ENCODE results near the gene PDK4. TPM values are rescaled to one million over a fixed set of nuclear protein-coding genes. Genes with fewer than 3 reads are reported as not detected.

The PDK4 gene
- total RNA-seq, 1 donor from 2014 or later = 13.0 TPM

- peaks cover 16 to 33% (median 30%) of the 10 kb centered on the region in 3 donors for H3K4me1 ChIP-seq (ENCODE audit: control insufficient read depth in 3 of 3, insufficient read depth in 3 of 3, low read length in 3 of 3)
- H3K36me3 ChIP-seq (ENCODE audit: control insufficient read depth in 3 of 3, insufficient read depth in 3 of 3, low read length in 3 of 3) = peaks cover 36 to 68% (median 68%) of the 10 kb centered on the region in 3 donors
- no peak overlapping the region for H3K27ac ChIP-seq (ENCODE audit: low read depth, low read length)
- peak overlapping the region in 2 of 3 donors; percentile 42 to 94 for H3K4me3 ChIP-seq (ENCODE audit: low read length in 3 of 3)
- no peaks in the 10 kb centered on the region for H3K9me3 ChIP-seq (ENCODE audit: control insufficient read depth in 3 of 3, low read length in 3 of 3)
- H3K27me3 ChIP-seq (ENCODE audit: control insufficient read depth in 3 of 3, insufficient read depth in 3 of 3, low read length in 3 of 3) = no peaks in the 10 kb centered on the region
- H3K9ac ChIP-seq (ENCODE audit: low read depth in 1 of 3, low read length in 3 of 3) = peak overlapping the region in 2 of 3 donors; percentile 38 to 88
Observed at GRCh38 chr7:95592570-95592969, 3.7 kb downstream of the PDK4 start.

- H3K4me1 ChIP-seq (ENCODE audit: control insufficient read depth in 3 of 3, insufficient read depth in 3 of 3, low read length in 3 of 3) = peaks cover 11 to 30% (median 28%) of the 10 kb centered on the region in 3 donors
- H3K9me3 ChIP-seq (ENCODE audit: control insufficient read depth in 3 of 3, low read length in 3 of 3) = no peaks in the 10 kb centered on the region
- no peaks in the 10 kb centered on the region for H3K27me3 ChIP-seq (ENCODE audit: control insufficient read depth in 3 of 3, insufficient read depth in 3 of 3, low read length in 3 of 3)
- no peak overlapping the region for H3K9ac ChIP-seq (ENCODE audit: low read depth in 1 of 3, low read length in 3 of 3)
- H3K36me3 ChIP-seq (ENCODE audit: control insufficient read depth in 3 of 3, insufficient read depth in 3 of 3, low read length in 3 of 3) = peaks cover 48 to 86% (median 80%) of the 10 kb centered on the region in 3 donors
- H3K4me3 ChIP-seq (ENCODE audit: low read length in 3 of 3) = peak overlapping the region in 2 of 3 donors; percentile 4 to 51
- H3K27ac ChIP-seq (ENCODE audit: low read depth, low read length) = no peak overlapping the region
Observed at GRCh38 chr7:95590387-95591248, 5.7 kb downstream of the PDK4 start.

- Histone ChIP-seq H3K27ac (ENCODE audit: low read depth, low read length) (no peak overlapping the region), H3K27me3 (ENCODE audit: control insufficient read depth in 3 of 3, insufficient read depth in 3 of 3, low read length in 3 of 3) (no peaks in the 10 kb centered on the region), H3K4me1 (ENCODE audit: control insufficient read depth in 3 of 3, insufficient read depth in 3 of 3, low read length in 3 of 3) (peaks cover 11 to 30% (median 27%) of the 10 kb centered on the region in 3 donors), H3K9me3 (ENCODE audit: control insufficient read depth in 3 of 3, low read length in 3 of 3) (no peaks in the 10 kb centered on the region), H3K4me3 (ENCODE audit: low read length in 3 of 3) (no peak overlapping the region), H3K36me3 (ENCODE audit: control insufficient read depth in 3 of 3, insufficient read depth in 3 of 3, low read length in 3 of 3) (peaks cover 55 to 91% (median 81%) of the 10 kb centered on the region in 3 donors), H3K9ac (ENCODE audit: low read depth in 1 of 3, low read length in 3 of 3) (no peak overlapping the region)
Observed at GRCh38 chr7:95589766-95590165, 6.5 kb downstream of the PDK4 start.

GRCh38 chr7:95589031-95589430 lies 7.3 kb downstream of the PDK4 start:
- H3K27ac ChIP-seq (ENCODE audit: low read depth, low read length) = no peak overlapping the region
- no peak overlapping the region for H3K4me3 ChIP-seq (ENCODE audit: low read length in 3 of 3)
- peaks cover 53 to 93% (median 82%) of the 10 kb centered on the region in 3 donors for H3K36me3 ChIP-seq (ENCODE audit: control insufficient read depth in 3 of 3, insufficient read depth in 3 of 3, low read length in 3 of 3)
- H3K4me1 ChIP-seq (ENCODE audit: control insufficient read depth in 3 of 3, insufficient read depth in 3 of 3, low read length in 3 of 3) = peaks cover 6 to 27% (median 24%) of the 10 kb centered on the region in 3 donors
- H3K27me3 ChIP-seq (ENCODE audit: control insufficient read depth in 3 of 3, insufficient read depth in 3 of 3, low read length in 3 of 3) = no peaks in the 10 kb centered on the region
- H3K9ac ChIP-seq (ENCODE audit: low read depth in 1 of 3, low read length in 3 of 3) = no peak overlapping the region
- no peaks in the 10 kb centered on the region for H3K9me3 ChIP-seq (ENCODE audit: control insufficient read depth in 3 of 3, low read length in 3 of 3)

GRCh38 chr7:95586951-95587301 lies 9.4 kb downstream of the PDK4 start:
- no peaks in the 10 kb centered on the region for H3K9me3 ChIP-seq (ENCODE audit: control insufficient read depth in 3 of 3, low read length in 3 of 3)
- no peak overlapping the region for H3K4me3 ChIP-seq (ENCODE audit: low read length in 3 of 3)
- H3K9ac ChIP-seq (ENCODE audit: low read depth in 1 of 3, low read length in 3 of 3) = no peak overlapping the region
- H3K27ac ChIP-seq (ENCODE audit: low read depth, low read length) = no peak overlapping the region
- peaks cover 53 to 78% (median 70%) of the 10 kb centered on the region in 3 donors for H3K36me3 ChIP-seq (ENCODE audit: control insufficient read depth in 3 of 3, insufficient read depth in 3 of 3, low read length in 3 of 3)
- H3K27me3 ChIP-seq (ENCODE audit: control insufficient read depth in 3 of 3, insufficient read depth in 3 of 3, low read length in 3 of 3) = no peaks in the 10 kb centered on the region
- H3K4me1 ChIP-seq (ENCODE audit: control insufficient read depth in 3 of 3, insufficient read depth in 3 of 3, low read length in 3 of 3) = peaks cover 6 to 16% (median 16%) of the 10 kb centered on the region in 3 donors

DNA sequence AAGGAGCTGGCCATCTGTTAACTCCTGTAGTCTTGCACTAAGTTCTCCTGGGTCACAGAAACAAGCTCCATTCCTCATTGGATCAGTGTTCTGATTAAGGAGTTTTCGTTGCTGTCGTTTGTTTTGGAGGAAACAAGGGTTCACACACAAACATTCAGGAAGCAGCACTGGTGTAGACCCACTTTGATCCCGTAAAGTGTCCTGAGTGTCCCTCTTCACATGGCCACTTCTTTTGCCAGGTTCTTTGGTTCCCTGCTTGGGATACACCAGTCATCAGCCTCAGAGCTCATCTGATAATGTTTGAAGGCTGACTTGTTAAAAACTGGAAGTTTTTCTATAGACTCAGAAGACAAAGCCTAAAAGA lies 10.9 kb downstream of the PDK4 start:
- Histone ChIP-seq H3K9me3 (ENCODE audit: control insufficient read depth in 3 of 3, low read length in 3 of 3) (no peaks in the 10 kb centered on the region), H3K4me3 (ENCODE audit: low read length in 3 of 3) (no peak overlapping the region), H3K27me3 (ENCODE audit: control insufficient read depth in 3 of 3, insufficient read depth in 3 of 3, low read length in 3 of 3) (no peaks in the 10 kb centered on the region), H3K27ac (ENCODE audit: low read depth, low read length) (no peak overlapping the region), H3K4me1 (ENCODE audit: control insufficient read depth in 3 of 3, insufficient read depth in 3 of 3, low read length in 3 of 3) (peaks cover 0 to 10% (median 6%) of the 10 kb centered on the region in 3 donors), H3K9ac (ENCODE audit: low read depth in 1 of 3, low read length in 3 of 3) (no peak overlapping the region), H3K36me3 (ENCODE audit: control insufficient read depth in 3 of 3, insufficient read depth in 3 of 3, low read length in 3 of 3) (peaks cover 46 to 64% (median 60%) of the 10 kb centered on the region in 3 donors)

DNA sequence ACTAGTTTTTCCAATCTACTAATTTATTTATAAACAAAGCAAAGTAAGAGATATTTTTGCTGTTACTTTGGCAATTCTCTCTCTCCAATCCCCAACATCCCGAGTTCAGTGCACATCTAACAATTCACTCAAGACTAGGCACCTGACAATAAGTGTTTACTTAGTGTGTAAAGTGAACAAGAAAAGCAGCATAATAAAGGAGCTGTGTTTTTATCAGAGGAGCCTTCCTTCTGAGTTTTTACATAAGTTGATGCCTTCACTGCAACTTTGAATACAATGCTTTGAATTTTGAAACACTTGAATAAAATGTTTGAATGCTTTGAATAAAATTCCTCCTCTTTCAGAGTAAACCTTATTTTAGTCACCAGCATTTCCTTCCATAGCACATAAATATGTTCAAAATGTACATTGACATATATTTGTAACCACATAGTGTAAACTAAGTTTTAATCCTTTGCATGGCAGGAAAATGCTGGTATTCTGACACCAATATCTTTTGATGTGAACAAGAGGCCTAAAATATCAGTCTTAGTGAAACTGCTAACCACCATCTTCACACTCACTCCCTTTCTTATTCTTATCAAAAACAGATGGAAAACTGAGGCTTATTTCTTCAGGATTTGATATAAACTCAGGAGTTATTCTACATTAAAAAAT lies 11.4 kb downstream of the PDK4 start:
- Histone ChIP-seq H3K27ac (ENCODE audit: low read depth, low read length) (no peak overlapping the region), H3K4me1 (ENCODE audit: control insufficient read depth in 3 of 3, insufficient read depth in 3 of 3, low read length in 3 of 3) (peaks cover 0 to 10% (median 6%) of the 10 kb centered on the region in 3 donors), H3K27me3 (ENCODE audit: control insufficient read depth in 3 of 3, insufficient read depth in 3 of 3, low read length in 3 of 3) (no peaks in the 10 kb centered on the region), H3K36me3 (ENCODE audit: control insufficient read depth in 3 of 3, insufficient read depth in 3 of 3, low read length in 3 of 3) (peaks cover 45 to 61% (median 58%) of the 10 kb centered on the region in 3 donors), H3K9ac (ENCODE audit: low read depth in 1 of 3, low read length in 3 of 3) (no peak overlapping the region), H3K4me3 (ENCODE audit: low read length in 3 of 3) (no peak overlapping the region), H3K9me3 (ENCODE audit: control insufficient read depth in 3 of 3, low read length in 3 of 3) (no peaks in the 10 kb centered on the region)

- peaks cover 38 to 52% (median 49%) of the 10 kb centered on the region in 3 donors for H3K36me3 ChIP-seq (ENCODE audit: control insufficient read depth in 3 of 3, insufficient read depth in 3 of 3, low read length in 3 of 3)
- H3K27ac ChIP-seq (ENCODE audit: low read depth, low read length) = no peak overlapping the region
Observed at GRCh38 chr7:95583834-95584621, 12.3 kb downstream of the PDK4 start.

GRCh38 chr7:95582578-95583293 lies 13.6 kb downstream of the PDK4 start:
- Histone ChIP-seq H3K4me3 (ENCODE audit: low read length in 3 of 3) (no peak overlapping the region), H3K9ac (ENCODE audit: low read depth in 1 of 3, low read length in 3 of 3) (no peak overlapping the region), H3K36me3 (ENCODE audit: control insufficient read depth in 3 of 3, insufficient read depth in 3 of 3, low read length in 3 of 3) (peaks cover 28 to 39% (median 38%) of the 10 kb centered on the region in 3 donors), H3K4me1 (ENCODE audit: control insufficient read depth in 3 of 3, insufficient read depth in 3 of 3, low read length in 3 of 3) (peaks cover 0 to 5% (median 0%) of the 10 kb centered on the region in 3 donors), H3K27me3 (ENCODE audit: control insufficient read depth in 3 of 3, insufficient read depth in 3 of 3, low read length in 3 of 3) (no peaks in the 10 kb centered on the region), H3K9me3 (ENCODE audit: control insufficient read depth in 3 of 3, low read length in 3 of 3) (no peaks in the 10 kb centered on the region), H3K27ac (ENCODE audit: low read depth, low read length) (no peak overlapping the region)

More at GRCh38 chr7:95583834-95584621, 12.3 kb downstream of the PDK4 start:
- H3K4me1 ChIP-seq (ENCODE audit: control insufficient read depth in 3 of 3, insufficient read depth in 3 of 3, low read length in 3 of 3) = peaks cover 0 to 5% (median 3%) of the 10 kb centered on the region in 3 donors
- H3K27me3 ChIP-seq (ENCODE audit: control insufficient read depth in 3 of 3, insufficient read depth in 3 of 3, low read length in 3 of 3) = no peaks in the 10 kb centered on the region
- H3K9me3 ChIP-seq (ENCODE audit: control insufficient read depth in 3 of 3, low read length in 3 of 3) = no peaks in the 10 kb centered on the region
- H3K9ac ChIP-seq (ENCODE audit: low read depth in 1 of 3, low read length in 3 of 3) = no peak overlapping the region
- H3K4me3 ChIP-seq (ENCODE audit: low read length in 3 of 3) = no peak overlapping the region

All from skeletal muscle tissue (tissue), 4 donors.